HG02852 (cell line): ENCODE data around the gene DNM3.

Experiments
- ATAC-seq: cut with Tn5 transposase; IDR thresholded peaks from one replicate; pipeline ENCODE4 v1.9.1; 2021; ENCODE audit warnings: mild to moderate bottlenecking, moderate library complexity; ENCODE audit not compliant: unreplicated experiment

The DNM3 gene

DNA sequence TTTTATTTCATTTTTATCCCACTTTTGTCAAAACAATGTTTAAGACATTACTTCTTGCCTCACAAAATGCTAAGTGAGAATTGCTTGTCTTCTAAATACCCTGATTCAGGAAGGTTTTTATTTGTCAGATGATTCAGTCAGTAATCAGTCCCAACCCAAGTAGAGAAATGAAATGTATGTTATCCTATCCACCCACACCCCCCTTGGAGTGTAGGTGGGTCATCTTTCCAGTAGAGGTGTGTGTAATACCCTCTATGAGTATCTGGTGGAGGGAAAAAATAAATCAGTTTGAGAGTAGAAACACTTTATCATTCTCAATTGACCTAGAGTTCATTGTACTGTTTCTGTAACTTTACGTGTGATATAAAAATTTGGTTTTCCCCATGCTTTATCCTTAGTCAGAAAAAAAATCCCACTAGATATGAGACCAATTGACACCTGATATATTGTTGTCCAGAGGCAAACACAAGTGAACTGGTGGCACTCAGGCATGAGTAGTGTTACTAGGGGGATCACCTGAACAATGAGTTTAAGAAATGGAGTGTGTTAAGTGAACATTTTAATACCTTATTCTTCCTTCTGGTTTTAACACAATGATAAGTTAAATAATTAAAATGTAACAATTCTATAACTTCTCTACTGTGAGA, 425.4 kb downstream of the DNM3 start:
- no peak for ATAC-seq

DNA sequence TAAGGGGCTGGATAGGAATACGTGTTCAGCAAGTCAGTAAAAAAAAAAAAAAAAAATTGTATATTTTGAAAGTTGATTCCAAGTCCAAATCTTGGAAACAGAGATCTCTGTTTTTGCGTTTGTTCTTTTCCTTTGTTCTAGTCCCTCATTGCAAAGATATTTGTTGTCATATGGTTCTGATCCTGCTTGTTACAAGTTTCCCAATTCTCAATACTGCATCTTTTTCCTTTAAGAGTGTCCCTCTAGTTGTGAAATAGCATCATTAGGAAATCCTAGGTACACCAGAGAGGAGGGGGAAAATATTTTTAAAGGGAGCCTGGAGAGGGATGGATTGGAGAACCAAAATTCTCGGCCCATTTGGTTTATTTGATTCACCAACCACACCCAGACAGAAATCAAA, 426.9 kb downstream of the DNM3 start:
- no peak for ATAC-seq

DNA sequence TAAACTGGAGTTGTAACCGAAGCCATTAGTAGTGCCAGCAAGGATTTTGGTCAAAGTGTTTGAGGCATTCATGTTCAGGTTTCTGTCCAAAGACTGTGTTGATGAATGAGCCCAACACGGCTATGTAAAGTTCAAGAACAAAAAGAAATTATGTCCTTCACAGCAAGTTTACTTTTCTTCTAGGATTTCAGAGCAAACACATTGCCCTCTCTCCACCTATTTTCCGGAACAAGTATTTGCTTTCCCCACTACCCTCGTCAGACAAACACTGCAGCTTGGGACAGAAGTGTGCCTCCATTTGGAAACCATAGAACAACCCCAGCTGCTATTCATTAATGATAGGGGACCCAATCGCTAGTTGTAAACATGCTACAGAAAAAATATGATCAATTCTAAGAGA, 427.8 kb downstream of the DNM3 start:
- ATAC-seq, result no peak

DNA sequence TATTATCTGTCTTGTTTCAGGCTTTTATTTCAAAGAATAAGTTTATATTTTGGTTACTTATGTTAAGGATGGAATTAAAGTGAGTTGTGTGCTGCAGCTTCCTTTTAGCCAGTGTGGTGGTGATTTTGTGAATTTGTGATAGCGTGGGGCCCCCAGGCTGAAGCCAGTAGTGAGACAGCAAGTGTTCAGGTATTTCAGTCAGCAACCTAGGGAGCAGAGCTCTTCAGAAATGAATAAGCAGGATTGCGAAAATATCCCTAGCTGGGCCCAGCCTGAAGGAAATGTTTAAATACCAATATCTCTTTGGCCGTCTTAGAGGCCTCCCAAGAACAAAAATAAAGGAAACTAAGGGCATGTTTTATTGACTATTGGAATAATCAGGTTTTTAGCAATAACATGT, 428.3 kb downstream of the DNM3 start:
- no peak for ATAC-seq

DNA sequence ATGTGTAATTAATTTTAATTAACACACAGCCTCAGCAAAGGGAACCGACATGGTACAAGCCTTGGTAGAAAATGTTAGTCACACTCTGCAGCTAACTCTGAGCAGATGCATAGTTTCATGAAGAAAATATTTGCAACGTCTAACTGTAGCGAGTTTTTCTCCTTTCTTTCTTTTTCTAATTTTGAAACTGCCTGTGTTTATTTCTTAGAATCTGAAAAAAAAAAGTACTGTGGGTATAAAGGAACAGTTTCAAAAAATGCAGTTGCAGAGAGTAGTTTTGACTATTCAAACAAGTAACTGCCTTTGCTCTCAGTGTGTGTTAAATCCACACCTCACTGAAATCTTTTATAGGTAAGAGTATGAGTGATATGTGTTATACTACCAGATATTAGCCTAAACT, 429.3 kb downstream of the DNM3 start:
- no peak for ATAC-seq

DNA sequence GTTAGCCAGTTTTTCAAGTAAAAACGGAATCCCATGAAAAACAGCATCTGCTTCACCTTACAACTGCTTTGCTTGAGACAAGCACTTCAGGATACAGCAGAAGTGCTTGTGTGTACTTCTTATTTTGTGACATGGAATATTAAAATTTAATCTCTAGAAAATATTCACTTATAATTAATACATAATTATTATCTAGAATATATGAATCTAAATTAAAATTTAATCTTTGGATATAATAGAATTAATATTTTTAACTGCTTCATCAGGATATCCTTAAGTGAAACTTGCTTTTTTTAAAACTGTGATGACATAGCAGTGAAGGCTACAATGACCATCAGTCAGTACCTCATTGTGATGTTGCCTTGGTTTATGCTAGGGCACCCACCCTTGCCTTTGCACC, 430.8 kb downstream of the DNM3 start:
- ATAC-seq, result no peak

DNA sequence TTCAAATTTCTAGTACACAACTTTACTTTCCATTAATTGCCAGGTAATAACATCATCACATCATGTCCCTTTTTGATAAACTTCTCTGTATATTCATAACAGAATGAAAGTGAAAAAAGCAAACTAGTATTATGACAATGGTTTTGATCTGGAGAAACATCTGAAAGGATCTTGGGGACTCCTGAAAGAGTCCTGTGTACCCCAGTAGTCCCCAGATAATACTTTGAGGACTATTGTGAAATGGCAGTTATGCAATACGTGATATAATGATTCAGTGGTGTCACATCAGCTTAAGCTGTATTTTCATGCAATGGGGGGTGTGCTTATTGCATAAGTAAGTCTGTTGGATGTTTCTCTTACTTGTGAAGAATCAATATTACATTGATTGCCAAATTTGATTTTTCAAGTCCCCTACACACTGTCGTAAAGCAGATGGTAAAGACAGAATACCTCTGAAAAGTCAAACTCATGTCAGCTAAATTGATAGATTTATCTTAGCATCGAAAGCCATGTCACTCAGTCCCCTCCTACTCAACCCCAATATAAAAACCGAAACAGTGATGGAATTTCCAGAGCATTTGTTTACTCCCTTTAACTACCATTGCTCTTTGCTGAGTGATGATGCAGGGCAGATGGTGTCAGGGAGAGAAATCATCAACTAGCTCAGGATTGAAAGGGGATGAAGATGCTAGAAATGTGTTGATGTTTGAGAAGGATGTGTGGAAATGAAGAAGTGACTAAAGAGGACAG, 432.5 kb downstream of the DNM3 start:
- no peak for ATAC-seq

DNA sequence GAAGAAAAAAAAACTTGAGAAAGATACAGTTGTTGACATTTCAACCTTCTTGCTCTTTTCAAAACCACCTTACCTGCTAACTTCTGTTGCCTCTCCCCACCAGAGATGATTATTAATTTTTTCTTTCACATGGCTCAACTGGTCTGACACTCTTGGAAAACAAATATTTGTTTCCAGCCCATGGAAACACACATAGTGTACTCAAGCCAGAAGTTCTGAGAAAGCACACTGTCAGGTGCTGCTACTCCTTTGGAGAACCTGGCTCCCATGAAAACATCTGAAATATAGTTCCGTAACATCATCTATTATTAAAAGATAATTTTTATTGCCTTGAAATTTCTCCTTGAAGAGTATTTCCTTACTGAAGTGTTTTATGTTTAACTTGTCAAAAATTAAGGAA, 434.2 kb downstream of the DNM3 start:
- ATAC-seq, result no peak

DNA sequence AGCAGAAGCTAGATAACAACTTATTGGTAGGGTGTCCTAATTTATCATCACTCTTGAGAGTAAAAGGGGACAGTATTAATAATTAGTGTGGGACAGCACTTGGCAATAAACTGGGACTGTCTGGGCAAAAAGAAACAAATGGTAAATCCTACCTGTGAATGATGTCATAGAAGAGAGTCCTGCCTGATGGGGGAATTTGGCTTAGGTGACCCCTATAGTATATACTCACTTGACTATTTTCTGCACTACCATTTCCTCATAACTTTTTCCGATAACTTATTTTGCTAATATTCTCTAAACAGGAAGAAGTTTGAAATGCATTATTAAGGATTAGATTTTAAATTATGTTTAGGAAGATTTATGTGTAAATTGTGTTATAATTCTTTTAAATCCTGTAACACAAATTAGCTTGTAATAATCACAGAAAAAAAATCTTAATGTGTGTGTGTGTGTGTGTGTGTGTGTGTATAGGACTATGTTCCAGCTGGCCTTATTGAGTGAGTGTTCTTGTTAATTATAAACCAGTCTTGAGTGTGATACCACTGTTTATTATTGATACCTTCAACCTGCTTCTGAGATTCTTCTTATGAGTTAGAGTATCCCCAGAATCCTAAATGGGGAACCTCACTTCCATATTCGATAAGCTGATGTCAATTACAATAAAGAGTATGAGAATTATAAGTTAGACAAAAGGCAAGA, 435.0 kb downstream of the DNM3 start:
- no peak for ATAC-seq

DNA sequence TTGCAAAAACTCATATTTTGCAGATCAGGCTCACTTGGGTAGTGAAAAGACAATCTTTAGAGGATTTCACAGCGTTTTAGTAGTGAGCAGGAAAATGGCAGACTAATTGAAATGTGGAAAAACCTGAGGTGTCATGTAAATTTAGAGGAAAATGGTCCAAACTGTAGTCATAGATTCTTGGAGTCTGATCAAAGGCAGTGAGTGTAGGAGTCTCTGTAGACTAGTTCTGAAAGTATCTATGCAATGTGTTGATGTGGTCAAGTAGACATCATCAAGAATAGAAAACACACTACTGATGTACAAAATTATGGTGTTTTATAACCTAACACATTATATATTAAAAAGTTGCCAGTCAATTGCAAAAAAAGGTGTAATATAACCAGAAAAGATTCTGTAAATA, 436.0 kb downstream of the DNM3 start:
- ATAC-seq, result no peak

DNA sequence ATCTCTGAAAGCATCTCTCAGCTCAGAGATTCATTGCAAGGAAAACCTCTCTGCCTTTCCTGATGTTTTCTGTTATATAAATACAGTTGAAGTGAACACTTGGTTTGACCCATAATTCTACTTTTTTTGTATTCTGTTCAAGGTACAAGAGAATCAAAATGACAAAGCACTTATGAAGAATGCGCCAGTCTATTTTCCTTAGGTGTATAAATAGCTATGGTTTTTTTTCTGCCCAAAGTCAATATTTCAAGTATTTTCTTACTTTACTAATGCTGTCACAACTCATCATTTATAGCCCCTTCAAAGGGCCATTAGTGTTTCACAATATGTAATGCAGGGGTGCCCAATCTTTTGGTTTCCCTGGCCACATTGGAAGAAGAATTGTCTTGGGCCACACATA, 436.7 kb downstream of the DNM3 start:
- ATAC-seq, result no peak

DNA sequence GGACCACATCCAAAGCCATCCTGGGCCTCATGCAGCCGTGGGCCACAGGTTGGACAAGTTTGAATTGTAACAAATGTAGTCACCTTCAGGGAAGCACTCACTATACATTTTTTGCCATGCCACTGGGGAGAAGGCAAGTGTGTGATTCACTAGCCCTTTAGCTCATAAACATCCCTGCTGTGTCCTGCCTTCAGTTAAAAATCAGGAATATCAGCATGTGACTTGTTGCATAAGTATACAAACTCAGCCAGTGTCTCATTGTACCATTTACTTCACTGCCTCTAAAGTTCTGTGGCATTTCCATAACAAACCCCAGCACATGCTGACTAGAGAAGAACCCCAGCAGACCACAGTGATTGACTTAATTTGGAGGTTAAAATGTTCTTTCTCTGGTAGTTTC, 437.2 kb downstream of the DNM3 start:
- no peak for ATAC-seq

DNA sequence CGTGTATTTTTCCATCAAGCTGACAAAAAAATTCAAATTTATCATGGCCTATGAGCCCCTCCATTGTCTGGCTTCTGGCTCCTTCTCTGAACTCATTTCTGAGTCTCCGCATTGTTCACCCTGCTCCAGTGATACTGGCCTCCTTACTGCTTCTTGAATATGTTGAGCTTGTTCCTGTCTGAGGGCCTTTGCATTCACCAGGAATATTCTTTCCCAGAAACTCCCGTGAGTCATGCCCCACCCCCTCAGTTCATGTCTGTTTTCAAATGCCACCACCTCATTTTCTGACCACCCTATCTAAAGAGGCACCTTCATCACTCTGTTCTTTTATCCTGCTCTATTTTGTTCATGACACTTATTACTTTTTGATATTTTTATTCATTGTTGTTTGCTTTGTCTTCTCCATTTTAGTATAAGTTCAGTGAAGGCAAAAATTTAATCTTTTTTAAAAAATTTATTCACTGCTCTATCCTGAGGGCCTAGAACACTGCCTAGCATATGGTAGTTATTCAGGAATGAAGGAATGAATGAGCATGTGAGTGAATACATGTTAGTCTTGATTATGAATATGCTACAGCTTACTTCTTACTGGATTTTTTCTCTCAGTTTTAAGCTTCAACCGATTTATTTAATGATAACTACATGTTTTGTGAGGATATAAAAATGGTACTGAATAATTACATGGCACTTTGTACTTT, 438.8 kb downstream of the DNM3 start:
- no peak for ATAC-seq

DNA sequence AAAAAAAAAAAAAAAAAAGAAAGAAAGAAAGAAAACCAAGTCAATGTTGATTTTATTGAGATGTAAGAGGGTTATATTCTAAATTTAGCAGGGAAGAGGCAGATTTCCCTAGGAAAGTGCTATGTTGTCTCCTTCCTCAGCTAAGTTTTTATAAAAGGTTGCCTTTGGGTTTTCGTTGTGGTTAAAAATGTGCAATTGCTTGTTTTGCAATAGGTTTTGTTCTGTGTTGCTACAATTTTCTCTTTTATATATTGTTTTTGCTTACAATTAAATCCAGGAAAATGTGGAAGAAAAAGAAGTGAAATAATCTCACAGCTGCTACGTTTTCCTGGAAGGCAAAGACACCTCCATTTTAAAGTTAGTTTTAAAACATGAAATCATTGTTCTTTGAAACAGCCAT, 442.5 kb downstream of the DNM3 start:
- no peak for ATAC-seq

DNA sequence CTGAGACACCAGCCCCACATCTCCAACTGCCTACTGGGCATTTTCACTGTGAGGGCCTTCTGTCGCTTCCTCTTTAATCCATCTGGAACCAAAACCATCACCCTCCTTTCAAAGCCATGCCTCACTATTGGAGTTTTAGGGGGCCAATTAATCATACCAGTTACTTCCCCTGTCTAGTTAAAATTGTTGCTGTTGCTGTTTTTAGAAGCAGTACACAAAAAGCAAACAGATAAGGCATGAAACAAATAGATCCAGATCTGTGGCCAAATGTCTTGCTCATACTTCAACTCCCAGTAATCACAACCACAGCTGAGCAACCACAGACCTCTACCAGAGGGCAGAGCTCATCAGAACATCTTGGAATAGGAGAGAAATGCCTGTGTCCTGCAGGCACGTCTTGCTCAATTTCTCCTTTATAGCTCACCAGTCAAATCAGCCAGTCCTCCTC, 445.4 kb downstream of the DNM3 start:
- no peak for ATAC-seq

DNA sequence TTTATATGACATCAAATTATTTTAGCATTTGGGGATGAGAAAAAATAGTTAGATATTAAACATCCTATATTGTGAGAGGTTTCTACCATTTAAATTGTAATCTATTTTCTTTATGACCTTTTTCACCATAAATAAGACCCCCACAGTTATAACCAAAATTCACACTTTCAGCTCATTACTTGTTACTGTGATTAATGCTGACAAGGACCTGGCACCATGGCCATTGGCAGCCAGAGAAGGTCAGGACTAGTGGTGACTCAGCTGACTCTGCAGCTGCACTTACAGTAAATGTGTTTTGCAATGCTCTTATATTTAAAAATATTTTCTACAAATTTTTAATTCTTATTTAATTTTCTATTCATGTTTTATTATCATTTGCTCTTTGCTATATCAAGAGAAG, 445.9 kb downstream of the DNM3 start:
- ATAC-seq, result no peak

DNA sequence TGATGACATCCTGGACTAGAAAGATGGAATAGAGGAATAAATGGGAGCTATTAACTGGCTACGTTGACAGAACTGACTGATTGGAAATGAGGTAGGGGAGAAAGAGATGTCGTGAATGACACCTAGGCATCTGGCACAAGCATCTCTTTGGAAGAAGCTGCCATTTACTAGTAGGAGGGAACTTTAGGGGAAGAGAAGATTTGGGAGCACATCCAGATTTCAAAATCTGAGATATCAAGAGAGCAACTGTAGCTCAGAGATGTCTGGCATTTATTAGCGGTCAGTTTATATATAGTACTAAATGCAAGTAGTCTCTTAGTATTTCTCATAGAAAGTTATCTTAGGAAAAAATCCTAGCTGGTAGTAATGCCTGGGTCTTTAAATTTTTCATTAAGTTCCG, 447.3 kb downstream of the DNM3 start:
- no peak for ATAC-seq

DNA sequence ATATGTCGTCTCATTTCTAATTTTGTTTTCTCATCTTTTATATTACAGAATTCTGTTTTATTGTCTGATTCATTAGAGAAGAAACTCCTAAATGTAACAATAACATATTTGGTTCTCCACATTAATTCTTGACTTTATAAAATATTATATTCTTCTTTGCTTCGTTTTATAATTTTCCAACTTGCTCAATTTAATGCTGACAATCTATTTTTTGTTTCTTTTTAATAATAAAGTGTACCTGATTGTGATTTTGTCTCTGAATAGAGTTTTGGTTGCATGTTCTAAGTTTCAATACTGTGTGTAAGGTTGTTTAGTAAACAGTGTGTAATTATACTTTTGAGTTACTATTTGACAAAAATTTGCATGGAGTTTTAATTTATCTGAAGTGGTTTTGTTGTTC, 448.1 kb downstream of the DNM3 start:
- ATAC-seq, result no peak

DNA sequence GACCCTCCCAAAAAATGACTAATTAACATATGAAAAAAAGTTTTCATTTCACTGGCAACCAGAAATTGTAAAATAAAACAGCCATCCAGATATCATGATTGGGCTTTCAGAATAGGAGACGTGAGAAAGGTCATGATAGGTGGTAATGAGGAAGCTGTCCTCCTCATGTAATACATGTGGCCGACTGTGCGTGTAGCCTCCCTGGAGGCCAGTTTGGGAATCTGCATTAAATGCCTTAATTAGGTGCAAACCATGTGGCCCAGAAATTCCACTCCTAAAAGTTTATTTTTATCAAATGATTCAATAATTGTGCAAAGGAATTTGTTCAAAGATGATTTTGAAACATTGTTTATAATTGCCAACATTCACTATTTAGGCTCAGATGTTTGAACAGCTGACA, 451.5 kb downstream of the DNM3 start:
- no peak for ATAC-seq

DNA sequence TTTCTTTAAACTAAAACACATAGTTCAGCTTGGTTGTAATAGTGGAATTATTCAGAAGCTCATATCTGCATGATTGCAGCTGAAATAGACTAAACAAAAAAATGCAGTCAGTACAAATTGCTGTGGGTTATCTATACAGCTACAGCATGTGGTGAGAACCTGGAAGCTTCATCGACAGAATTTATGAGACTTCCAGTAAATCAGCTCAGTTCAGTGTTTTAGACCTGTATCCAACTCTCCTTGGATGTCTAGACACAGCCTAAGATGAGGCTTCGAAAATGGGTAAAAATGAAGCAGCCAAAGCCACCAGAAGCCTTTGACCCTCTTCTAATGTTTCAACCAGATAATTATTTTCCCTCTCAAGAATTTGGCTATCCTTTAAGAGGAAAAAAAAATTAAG, 452.1 kb downstream of the DNM3 start:
- ATAC-seq, result no peak

DNA sequence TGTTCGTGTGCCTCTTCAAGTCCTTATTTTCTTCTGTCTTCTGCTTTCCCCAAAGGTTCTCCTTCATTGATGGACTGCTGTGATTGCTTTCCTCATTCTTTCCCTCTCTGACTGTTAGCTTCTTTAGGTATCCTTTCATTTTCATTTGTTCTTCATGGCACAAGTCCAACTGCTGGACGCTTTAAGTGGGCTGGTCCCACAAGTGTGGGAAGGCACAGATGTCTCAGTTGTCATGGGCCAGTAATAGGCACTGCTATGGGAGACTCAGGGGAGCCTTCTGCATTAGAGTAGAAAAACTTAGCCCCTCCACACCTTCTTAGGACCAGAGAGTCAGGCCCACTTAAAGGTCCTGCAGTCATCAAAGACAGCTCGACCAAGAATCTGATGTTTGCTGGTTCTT, 456.8 kb downstream of the DNM3 start:
- ATAC-seq, result no peak

DNA sequence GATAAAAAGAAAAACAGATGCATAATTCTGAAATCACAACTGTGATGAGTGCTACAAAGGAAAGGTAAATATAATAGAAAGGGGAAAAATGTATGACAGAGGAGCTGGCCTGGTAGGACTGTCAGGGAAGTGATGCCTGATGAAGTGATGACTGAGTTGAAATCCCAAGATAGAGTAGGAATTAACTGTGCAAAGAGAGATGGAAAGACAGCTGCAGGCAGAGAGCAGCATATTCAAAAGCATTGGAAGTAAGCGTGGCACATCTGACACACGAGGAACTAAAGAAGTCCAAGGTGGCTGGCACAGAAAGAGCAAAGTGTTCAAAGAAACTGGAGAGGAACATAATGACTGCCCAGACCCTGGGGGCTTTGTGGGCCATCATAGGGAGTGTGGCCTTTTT, 457.6 kb downstream of the DNM3 start:
- ATAC-seq, result no peak
